Suprapubic skin (tissue), 3 donors: ENCODE measurements around the gene PRKACG.

Experiments used
- CTCF ChIP-seq, 2 donors: fragments of 200-600 bp in 1 of 2; fragments of 450-650 bp in 1 of 2; sonication (generic) in 1 of 2; IDR thresholded peaks; one replicate each; pipeline ENCODE4 v1.5.1; 2016 to 2019; ENCODE audit warnings: antibody characterized with exemption in 2 of 2, mild to moderate bottlenecking in 1 of 2, moderate library complexity in 1 of 2
- POLR2AphosphoS5 ChIP-seq, 3 donors: sonication (generic); formaldehyde crosslinking; IDR thresholded peaks; one replicate each; pipeline ENCODE4 v1.6.1; 2017; ENCODE audit warnings: antibody characterized with exemption in 3 of 3

GRCh38 chr9:68975365-68976043, 38.4 kb downstream of the PRKACG start:
- no peak for TF ChIP-seq CTCF (IDR thresholded peaks at IDR 0.05)
- no peak for TF ChIP-seq POLR2AphosphoS5 (IDR thresholded peaks at IDR 0.05)
